Stimulated activated CD8-positive, alpha-beta memory T cell treated with anti-CD3 and anti-CD28 coated beads, Interleukin-4, amount 100 ng/mL, for 24 hours (primary cell): ENCODE measurements around the gene ZGPAT.

Source experiments
- DNase-seq: peaks from one replicate; pipeline ENCODE4 v3.0.0-alpha.2; 2020; ENCODE audit warnings: low read depth

Gene ZGPAT

DNA sequence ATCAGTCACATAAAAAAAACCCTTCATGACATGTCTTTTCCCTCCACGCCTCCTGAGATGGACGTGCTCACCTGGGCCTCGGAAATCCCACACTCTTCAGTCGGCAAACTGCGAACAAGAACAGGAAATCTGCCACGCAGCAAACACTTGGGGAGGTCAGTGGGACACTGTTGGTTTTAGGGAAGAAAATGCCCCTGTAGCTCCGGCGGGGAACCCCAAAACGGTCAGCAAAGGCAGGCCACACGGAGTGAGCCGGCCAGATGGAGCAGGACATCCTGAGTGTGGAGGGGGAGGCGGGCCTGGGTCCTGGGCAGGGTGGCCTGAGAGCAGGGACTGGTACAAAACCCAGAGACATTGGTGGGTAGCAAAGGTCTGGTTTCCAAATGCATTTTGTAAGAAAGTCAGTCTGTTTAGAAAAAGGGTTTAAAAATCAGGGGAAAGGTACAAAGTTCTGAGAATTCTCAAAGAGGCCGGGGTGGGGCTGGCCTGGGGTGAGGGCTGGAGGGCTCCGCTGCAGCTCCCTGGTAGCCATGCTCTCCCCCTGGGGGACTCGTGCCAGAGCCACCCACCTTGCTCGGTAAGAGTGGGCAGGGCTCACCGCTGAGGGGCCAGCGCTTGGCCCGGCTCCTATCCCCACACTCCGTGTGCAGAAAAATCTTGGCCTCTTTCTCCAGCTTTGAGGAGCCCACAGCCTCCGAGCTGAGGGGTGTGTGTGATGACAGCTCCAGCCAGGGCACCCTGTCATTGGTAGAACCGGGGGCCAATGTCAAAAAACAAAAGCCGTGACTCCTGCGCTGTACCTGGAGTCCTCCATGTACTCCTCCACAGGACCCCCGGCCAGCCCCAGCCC, 37.0 kb downstream of the ZGPAT start:
- DNase-seq, result no peak

GRCh38 chr20:63745424-63745805, 37.6 kb downstream of the ZGPAT start:
- DNase-seq, result no peak

DNA sequence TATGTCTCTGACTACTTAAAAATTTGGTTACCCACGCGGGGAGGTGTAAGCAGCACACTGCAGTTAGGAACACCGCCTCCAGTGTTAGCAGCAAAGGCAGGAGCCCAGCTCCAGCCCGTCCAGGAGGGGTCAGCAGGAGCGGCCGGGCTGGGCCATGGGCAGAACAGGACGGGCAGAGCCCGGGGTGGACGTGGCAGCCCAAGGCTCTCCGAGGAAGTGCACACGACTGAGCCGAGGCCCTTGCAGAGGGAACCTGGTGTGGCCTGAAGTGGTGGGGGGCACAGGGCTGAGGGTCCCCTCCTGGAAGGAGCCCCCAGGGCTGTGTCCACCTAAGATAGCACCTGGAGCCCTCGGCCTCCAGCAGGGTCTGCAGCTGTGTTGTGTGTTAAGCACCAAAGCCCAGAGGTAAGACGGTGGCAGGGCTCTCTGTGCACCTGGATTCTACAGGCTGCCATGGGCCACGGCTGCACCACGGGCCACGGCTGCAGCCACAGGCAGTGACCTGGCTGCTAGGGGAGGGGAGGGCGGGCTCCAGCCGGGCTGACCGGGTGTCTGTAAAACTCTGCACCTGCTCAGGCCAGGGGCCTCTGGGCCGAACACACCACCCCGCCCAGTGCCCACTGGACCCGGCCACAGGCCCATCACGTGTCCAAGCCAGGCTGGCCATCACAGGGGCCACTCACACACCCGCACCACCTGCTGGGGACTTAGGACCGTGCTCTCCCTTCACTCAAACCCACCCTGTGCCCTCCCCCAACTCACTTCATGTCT, 38.3 kb downstream of the ZGPAT start:
- no peak for DNase-seq

DNA sequence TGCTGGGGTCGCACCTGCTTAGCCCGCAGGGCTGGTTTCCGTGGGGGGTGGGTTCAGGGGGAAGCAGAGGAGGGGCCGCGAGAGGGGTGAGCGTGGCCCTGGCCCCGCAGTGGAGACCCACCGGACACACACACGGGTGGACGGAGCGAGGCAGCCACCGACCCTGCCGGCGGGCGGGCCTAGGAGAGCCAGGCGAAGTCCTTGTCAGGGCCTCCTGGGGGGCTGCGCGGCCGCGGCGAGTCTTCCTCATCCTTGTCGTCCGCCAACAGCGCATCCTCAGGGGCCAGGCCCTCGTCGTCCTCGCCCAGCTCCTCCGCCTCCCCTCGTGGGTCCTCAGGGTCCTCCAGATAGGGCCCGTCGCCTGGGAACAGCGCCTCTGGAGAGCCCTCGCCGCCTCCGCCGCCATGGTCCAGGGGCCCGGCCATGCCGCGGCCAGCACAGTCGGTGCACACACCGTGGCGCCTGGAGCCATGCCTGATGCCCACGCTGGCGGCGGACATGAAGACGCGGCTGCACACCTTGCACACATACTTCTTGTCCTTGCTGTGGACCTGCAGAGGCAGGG, 39.0 kb downstream of the ZGPAT start:
- DNase-seq, result no peak

DNA sequence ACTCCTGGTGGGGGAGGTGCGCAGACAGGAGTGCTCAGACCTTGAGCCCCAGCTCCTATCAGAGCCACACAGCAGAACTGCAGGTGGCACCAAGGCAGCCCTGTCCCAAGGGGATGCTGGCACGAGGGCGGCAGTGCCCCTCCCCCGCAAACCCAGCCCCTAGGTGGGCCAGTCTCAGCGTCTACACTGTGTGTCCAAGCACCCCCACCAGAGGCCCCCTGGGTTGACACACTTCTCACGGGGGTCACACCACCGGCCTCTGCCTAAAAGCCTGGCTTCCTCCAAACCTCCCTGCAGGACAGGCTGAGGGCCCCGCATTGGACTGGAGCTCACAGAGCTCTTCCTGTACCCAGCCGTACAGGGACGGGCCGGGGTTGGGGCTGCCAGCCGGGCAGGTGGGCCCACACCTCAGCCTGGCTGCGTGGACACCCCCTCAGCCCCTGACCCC, 39.8 kb downstream of the ZGPAT start:
- DNase-seq, result no peak

GRCh38 chr20:63748070-63748933, 40.5 kb downstream of the ZGPAT start:
- no peak for DNase-seq

DNA sequence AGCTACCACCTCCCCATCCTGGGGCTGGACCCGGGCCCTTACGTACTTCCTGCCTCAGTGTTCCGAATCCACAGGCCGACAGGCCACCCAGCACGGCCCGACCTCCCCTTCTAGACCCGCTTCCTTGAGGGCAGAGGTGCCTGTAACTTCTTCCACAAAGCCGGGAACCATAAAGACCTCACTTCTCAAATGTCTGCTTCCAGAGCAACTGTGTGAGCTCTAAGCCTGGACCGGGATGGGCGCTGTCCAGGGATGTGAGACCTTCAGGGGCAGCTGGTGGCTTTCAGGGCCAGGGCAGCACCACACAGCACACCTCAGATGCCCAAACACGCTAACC, 41.1 kb downstream of the ZGPAT start:
- no peak for DNase-seq

DNA sequence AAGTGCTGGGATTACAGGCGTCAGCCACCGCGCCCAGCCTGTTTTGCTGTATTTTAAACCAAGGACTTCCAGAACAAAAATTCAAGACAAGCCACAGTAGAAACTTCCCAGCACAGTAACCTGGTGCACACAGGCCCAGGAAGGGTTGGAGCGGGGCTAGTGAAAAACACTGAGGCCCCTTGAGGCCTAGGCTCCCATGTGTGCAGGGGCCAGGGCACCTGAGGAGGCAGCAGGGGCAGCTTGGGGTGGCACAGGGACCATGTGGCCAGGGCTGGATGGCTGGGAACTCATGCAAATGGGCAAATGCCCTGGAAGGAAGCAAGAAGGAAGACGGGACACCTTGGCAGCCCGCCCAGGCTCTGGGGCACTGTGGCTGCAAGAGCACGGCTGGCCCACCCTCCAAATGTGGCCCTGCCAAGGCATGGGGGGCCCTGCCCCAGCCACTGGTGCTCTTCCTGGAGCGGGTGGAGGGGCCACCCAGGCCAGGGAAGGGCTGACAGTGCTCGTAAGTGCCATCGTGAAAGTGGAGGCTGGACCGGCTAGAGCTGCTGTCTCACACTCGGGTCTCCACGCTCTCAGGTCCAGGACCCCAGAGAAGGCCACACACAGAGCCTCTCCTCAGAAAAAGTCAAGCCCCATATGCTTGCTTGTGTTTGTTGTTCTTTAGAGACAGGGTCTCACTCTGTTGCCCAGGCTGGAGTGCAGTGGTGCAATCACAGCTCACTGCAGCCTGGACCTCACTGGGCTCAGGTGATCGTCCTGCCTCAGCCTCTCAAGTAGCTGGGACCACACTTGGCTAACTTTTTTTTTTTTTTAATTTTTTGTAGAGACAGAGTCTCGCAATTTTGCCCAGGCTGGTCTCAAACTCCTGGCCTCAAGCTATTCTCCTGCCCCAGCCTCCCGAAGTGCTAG, 42.0 kb downstream of the ZGPAT start:
- no peak for DNase-seq

- no peak for DNase-seq
Measured at GRCh38 chr20:63750807-63751470, 43.1 kb downstream of the ZGPAT start.

GRCh38 chr20:63751471-63752271, 43.8 kb downstream of the ZGPAT start:
- DNase-seq, result no peak

DNA sequence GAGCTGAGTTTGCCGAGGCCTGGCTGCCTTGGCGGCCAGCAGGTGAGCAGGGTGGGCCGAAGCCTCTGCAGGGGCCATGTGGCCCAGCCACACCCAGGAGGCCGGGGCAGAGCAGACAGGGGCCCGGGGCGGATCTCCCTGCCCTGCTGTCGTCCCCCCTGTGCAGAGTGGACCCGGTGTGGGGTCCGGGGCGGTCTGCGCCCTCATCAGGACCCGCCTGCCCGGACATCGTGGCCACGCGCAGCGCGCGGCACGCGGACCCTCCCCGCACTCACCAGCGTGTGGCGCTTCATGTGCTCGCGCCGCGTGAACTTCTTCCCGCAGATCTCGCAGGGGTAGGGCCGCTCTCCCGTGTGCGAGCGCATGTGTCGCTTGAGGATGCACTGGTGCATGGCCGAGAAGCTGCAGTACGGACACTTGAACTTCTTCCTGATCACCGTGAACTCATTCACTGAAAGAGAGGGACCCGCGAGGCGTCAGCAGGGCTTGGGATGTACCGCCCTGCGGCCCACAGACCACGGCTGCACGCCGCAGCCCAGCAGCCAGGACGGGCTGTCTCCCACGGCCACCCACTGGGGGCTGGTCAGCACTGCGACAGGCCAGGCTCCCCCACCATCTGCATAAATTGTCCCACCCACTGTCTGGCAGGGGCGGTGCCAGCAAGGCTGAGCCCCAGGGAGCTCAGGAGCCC, 44.7 kb downstream of the ZGPAT start:
- no peak for DNase-seq

DNA sequence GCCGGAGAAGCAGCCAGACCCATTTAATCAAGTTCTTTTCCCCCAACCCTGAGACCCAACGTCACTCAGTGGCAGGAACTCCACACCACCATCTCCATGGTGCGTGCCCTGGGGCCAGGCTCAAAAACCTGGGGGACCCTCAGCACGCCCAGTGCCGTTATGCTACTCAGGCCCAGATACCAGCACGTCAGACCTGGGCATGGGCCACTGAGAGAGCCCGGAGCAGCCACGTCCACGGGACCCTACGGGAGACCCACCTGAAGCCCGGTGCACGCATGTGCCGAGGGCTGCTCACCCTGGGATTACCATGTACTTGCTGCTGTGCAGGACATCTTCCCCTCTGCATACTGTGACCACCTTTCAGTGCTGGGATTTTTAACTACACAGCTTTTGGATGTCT, 45.5 kb downstream of the ZGPAT start:
- no peak for DNase-seq

GRCh38 chr20:63754008-63754407, 46.2 kb downstream of the ZGPAT start:
- DNase-seq, result no peak

GRCh38 chr20:63755933-63756647, 48.3 kb downstream of the ZGPAT start:
- no peak for DNase-seq

- no peak for DNase-seq
Measured at GRCh38 chr20:63756648-63756991, 48.8 kb downstream of the ZGPAT start.

- DNase-seq, result no peak
Measured at GRCh38 chr20:63758152-63758551, 50.3 kb downstream of the ZGPAT start.

- no peak for DNase-seq
Measured at GRCh38 chr20:63759377-63759901, 51.6 kb downstream of the ZGPAT start.
